HG03460 (cell line): ENCODE results near the gene AGPAT3.
"Not testable (repeated sequence)": the region's sequence is repeated elsewhere in the genome, so short reads cannot be mapped to it uniquely, and the experiment has no call there.

Experiments used
- ATAC-seq: cut with Tn5 transposase; IDR thresholded peaks from one replicate; pipeline ENCODE4 v1.9.1; 2021; ENCODE audit not compliant: unreplicated experiment

AGPAT3 gene

GRCh38 chr21:43881935-43882334, 16.9 kb downstream of the AGPAT3 start:
- no peak for ATAC-seq

DNA sequence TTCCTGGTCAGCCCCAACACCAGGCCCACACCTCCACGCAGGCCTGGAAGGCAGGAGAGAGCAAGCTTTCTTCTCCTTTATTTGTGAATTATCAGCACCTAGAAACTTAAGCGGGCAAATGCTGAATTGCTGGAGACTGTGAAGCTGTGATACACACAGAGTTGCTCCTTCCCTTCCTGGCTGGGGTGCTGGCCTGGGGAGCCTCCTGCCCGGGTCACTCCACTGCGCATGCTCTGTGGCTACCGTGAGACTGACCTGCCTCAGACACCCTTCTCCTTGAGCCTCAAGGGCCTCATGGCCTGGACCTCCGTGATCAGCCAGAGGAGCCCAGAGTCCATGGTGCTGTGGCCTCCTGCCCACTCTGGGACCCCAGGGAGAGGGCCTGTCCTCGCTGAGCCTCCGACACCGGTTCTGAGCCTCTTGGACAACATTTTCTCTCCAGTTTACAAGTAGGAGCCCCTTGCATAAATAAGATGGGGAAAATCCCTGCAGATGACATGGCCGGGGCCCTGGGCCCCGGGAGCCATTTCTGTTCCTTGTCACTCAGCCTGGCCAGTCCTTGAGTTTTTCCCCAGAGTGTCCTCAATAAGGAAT, 18.0 kb downstream of the AGPAT3 start:
- no peak for ATAC-seq

- no peak for ATAC-seq
Observed at GRCh38 chr21:43884012-43884860, 19.2 kb downstream of the AGPAT3 start.

- no peak for ATAC-seq
Observed at GRCh38 chr21:43884861-43885417, 19.9 kb downstream of the AGPAT3 start.

DNA sequence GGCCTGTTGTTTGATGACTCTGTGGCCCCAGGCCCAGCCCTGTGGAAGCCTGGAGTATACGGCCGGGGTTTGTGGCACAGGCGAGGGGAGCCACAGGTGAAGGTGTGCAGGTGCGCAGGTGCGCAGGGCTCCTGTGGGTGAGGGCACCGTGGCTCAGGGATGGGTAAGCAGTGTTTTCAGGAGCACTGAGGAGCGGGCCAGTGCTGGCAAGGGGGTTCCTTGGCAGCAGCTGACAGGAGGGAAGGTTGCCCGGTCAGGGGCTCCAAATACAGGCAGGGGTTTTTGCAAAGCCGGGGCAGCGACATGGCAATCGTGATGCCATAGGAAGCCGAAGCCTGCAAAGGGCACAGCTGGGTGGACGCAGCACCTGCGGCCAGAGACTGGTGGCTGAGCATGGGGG, 20.7 kb downstream of the AGPAT3 start:
- ATAC-seq: no peak

DNA sequence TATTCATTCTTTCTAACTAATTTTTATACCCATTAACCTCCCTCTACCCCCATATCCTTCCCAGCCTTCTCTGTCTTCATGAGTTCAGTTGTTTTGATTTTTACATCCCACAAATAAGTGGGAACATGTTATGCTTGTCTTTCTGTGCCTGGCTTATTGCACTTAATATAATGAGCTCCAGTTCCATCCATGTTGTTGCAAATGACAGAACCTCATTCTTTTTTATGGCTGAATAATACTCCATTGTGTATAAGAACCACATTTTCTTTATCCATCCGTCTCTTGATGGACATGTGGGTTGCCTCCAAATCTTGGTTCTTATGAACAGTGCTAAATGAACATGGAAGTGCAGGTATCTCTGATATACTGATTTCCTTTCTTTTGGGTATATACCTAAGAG, 21.5 kb downstream of the AGPAT3 start:
- ATAC-seq: no peak

DNA sequence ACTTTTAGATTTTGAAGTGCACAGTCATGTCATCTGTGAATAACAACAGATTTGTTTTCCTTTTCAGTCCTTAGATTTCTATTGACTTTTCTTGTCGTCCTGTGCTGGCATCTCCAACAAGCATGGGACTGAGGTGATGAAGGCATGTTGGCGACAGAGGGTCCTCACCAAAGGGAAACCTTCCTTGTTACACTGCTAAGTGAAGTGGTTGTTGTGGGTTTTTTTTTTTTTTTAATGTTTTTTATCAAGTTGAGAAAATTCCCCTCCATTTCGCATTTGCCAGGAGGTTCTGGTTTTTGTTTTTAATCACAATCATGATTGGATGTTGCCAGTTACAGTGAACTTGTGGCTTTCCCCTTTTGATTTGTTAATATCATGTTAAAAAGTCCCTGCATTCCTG, 24.0 kb downstream of the AGPAT3 start:
- no peak for ATAC-seq

DNA sequence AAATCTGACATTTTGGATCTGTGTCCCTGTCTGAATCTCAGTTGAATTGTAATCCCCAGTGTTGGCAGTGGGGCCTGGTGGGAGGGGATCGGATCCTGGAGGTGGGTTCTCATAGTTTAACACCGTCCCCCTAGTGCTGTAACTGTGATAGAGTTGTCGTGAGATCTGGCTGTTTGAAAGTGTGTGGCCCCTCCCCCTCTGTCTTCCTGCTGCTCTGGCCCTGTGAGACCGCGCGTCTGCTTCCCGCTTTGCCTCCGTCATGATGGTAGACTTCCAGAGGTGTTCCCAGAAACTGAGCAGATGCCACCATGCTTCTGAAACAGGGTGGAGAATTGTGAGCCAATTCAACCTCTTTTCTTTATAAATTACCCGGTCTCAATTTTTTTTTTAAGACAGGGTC, 25.0 kb downstream of the AGPAT3 start:
- no peak for ATAC-seq

- ATAC-seq: no peak
Observed at GRCh38 chr21:43892334-43892733, 27.3 kb downstream of the AGPAT3 start.

GRCh38 chr21:43892984-43893535, 28.0 kb downstream of the AGPAT3 start:
- no peak for ATAC-seq

DNA sequence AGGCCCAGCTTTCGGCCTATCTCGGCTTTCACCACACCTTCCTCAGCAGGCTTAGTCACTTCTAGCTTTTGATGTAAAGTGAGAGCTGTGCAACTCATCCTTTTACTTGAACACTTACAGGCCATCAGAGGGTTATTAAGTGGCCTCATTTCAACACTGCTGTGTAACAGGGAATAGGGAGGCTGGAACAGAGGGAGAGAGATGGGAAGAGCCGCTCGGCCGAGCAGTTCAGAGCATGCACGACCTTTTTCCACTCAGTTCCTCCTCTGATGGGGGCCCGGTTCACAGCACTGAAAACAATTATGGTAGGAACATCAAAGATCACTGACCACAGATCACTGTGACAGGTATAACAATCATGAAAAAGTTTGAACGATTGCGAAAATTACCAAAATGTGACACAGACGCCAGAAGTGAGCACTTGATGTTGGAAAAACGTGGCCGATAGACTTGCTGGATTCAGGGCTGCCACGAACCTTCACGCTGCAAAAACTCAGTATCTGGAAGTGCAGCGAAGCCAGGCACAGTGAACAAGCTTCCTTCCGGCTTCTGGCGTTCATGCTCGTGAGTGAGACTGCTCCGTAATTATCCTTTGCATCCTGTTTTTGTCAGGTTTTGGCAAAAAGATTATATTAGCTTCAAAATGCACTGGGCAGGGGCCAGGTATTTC, 28.6 kb downstream of the AGPAT3 start:
- ATAC-seq: peak; percentile 74

DNA sequence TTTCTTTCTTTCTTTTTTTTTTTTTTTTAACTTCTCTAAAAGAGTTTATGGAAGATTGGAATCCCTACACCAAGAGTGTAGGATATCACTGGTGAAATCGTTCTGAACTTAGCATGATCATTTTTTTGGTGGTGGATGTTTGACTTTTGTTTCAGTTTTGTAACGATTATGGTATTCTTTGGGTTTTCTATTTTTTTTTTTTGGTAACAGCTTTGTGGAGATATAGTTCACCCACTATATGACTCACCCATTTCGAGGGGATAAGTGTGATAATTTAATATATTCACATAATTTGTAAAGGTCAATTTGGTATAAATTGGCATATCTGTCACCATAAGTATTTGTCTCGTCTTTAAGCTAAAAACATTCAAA, 29.2 kb downstream of the AGPAT3 start:
- ATAC-seq: no peak

DNA sequence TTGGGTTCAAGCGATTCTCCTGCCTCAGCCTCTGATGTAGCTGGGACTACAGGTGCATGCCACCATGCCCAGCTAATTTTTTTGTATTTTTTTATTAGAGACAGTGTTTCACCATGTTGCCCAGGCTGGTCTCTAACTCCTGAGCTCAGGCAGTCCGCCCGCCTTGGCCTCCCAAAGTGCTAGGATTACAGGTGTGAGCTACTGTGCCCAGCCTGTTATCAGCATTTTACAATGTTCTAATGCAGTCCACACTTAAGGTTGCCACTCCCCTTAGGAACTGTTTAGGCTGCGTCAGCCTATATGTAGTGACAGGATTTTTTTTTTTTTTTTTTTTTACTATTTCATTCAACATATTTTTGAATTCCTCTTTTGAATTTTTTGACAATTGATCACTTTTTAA, 30.2 kb downstream of the AGPAT3 start:
- ATAC-seq: no peak

DNA sequence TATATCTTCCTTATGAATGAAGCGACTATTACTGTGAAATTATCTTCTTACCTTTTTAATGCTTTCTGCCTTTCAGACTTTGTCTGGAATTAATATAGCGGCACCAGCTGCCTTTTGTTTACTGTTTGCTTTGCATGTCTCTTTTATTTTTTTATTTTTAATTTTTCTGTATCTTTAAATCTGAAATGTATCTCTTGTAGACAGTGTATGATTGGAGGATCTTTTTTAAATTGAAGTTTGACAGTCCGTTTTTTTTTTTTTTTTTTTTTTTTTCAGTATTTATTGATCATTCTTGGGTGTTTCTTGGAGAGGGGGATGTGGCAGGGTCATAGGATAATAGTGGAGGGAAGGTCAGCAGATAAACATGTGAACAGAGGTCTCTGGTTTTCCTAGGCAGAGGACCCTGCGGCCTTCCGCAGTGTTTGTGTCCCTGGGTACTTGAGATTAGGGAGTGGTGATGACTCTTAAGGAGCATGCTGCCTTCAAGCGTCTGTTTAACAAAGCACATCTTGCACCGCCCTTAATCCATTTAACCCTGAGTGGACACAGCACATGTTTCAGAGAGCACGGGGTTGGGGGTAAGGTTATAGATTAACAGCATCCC, 31.8 kb downstream of the AGPAT3 start:
- not testable (repeated sequence) for ATAC-seq

GRCh38 chr21:43899307-43900077, 34.5 kb downstream of the AGPAT3 start:
- no peak for ATAC-seq

DNA sequence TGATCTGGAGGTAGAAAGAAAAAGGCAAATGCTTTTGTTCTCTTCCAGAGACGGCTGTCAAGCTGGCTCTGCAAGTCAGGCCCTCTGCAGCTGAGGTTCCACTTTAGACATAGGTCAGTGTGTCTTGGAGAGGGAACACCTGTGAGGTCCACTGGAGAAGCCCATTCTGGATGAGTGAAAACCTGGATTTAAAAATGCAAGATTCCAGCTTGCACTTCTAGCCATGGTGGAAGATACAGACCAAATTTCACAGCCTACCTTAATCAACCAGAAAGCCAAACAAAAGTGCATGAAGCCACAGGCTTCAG, 35.0 kb downstream of the AGPAT3 start:
- ATAC-seq: no peak

DNA sequence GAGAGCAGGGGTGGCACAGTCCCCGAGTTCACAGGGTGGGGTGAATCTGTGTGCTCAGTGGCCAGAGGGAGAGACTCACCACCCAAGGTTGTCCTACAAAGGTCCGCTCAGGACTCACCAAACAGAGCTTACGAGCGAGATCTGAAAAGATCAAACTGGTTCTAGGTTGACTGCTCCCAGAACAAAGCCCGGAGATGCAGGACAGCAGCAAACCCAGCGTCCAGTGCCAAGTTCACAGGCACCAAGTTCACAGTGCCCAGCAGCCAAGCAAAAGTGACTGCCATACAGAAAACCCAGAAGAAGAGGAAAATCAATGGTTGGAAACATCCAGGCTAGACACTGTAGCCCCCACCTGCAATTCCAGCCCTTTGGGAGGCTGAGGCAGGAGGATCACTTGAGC, 35.7 kb downstream of the AGPAT3 start:
- ATAC-seq: no peak

DNA sequence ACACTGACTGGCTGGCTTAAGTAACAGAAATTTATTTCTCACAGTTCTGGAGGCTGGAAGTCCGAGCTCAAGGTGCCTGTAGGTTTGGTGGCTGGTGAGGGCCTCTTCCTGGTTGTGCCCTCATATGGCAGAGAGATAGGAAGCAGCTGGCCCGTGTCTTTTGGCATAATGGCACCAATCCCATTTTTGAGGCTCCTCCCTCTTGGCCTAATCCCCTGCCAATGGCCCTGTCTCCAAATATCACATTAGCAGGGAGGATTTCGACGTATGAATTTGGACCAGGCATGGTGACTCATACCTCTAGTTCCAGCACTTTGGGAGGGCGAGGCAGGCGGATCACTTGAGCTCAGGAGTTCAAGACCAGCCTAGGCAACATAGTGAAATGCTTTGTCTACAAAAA, 37.4 kb downstream of the AGPAT3 start:
- no peak for ATAC-seq

- no peak for ATAC-seq
Observed at GRCh38 chr21:43903451-43904091, 38.5 kb downstream of the AGPAT3 start.

DNA sequence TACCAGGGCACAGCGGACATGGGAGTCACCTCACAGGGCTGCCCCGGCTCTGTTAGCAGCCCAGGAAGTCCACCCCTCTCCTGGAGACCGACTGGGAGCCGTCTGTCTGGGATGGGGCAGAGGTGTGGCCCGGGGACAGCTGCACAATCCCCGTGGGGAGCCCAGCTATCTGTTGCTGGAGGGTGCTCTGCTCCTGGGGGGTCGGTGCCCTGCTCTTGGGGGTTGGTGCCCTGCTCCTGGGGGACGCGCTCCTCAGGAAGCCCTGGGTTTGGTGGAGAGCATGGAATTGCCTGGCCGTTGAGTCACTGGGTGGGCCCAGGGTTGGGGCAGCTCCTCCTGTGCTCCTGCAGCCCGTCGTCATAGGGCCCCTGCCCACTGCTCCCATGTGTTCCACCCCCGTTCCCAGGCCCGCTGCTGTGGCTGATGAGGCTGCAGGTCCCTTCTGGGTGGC, 39.3 kb downstream of the AGPAT3 start:
- ATAC-seq: no peak
